Hepatocyte (in vitro differentiated cells): ENCODE data around the gene OR13C2.

ENCODE experiments used
- EZH2 ChIP-seq: fragments of 200-600 bp; sonication (generic); IDR thresholded peaks from 2 replicates; pipeline ENCODE4 v1.6.1; 2016; ENCODE audit warnings: antibody characterized with exemption, mild to moderate bottlenecking, borderline replicate concordance
- EZH2phosphoT487 ChIP-seq: fragments of 200-600 bp; sonication (generic); IDR thresholded peaks from one replicate; pipeline ENCODE4 v1.6.1; 2018; ENCODE audit warnings: antibody characterized with exemption, mild to moderate bottlenecking, low read depth, moderate library complexity; ENCODE audit not compliant: unreplicated experiment, severe bottlenecking
- TF ChIP-seq, protein P1 (sequence below): fragments of 200-600 bp; sonication (generic); IDR thresholded peaks from 2 replicates; pipeline ENCODE4 v1.5.1; 2016; ENCODE audit warnings: antibody characterized with exemption, mild to moderate bottlenecking; ENCODE audit not compliant: poor library complexity

DNA sequence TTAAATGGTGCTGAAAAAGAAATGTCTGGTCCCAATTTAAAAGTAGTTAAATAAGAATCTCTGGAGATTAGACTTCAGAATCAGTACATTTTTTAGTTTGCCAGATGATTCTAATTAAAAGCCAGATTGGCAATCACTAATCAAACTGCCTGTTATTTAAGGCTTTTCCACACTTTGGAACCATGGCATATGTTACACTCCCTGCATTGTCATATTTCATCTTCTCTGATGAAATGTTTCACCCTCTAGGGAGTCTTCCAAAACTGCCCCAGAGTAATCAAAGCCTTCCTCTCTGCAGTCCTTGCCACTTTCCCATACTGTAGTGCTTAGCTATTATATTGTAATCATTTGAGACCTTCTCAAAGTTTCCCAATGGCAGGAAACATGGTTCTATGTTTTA lies 30.0 kb upstream of the OR13C2 start:
- TF ChIP-seq, protein P1, sequence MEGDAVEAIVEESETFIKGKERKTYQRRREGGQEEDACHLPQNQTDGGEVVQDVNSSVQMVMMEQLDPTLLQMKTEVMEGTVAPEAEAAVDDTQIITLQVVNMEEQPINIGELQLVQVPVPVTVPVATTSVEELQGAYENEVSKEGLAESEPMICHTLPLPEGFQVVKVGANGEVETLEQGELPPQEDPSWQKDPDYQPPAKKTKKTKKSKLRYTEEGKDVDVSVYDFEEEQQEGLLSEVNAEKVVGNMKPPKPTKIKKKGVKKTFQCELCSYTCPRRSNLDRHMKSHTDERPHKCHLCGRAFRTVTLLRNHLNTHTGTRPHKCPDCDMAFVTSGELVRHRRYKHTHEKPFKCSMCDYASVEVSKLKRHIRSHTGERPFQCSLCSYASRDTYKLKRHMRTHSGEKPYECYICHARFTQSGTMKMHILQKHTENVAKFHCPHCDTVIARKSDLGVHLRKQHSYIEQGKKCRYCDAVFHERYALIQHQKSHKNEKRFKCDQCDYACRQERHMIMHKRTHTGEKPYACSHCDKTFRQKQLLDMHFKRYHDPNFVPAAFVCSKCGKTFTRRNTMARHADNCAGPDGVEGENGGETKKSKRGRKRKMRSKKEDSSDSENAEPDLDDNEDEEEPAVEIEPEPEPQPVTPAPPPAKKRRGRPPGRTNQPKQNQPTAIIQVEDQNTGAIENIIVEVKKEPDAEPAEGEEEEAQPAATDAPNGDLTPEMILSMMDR = no peak
- TF ChIP-seq EZH2 (no peak), EZH2phosphoT487 (no peak)
